Activated naive CD8-positive, alpha-beta T cell treated with anti-CD3 and anti-CD28 coated beads, Interleukin-2, amount 50 U/mL, for 24 hours (primary cell): Measurements from ENCODE around the gene EXD3.

Experiments
- ATAC-seq: fragments of 150-1000 bp; cut with Tn5 transposase; one replicate; pipeline ENCODE4 v1.10.0; 2021
- DNase-seq: peaks from one replicate; pipeline ENCODE4 v3.0.0; 2021
- H3K27ac Mint-ChIP-seq: one replicate; pipeline ENCODE4 v1.8.0; 2021; ENCODE audit warnings: mild to moderate bottlenecking, mixed read lengths
- H3K27me3 Mint-ChIP-seq: one replicate; pipeline ENCODE4 v1.8.0; 2021; ENCODE audit warnings: mixed read lengths
- H3K36me3 Mint-ChIP-seq: one replicate; pipeline ENCODE4 v1.8.0; 2021; ENCODE audit warnings: low read depth, mixed read lengths
- H3K4me1 Mint-ChIP-seq: one replicate; pipeline ENCODE4 v1.8.0; 2021; ENCODE audit warnings: mixed read lengths
- H3K4me3 Mint-ChIP-seq: one replicate; pipeline ENCODE4 v1.8.0; 2021; ENCODE audit warnings: mild to moderate bottlenecking, moderate library complexity, mixed read lengths
- H3K9me3 Mint-ChIP-seq: one replicate; pipeline ENCODE4 v1.8.0; 2021; ENCODE audit warnings: mixed read lengths

Gene EXD3

DNA sequence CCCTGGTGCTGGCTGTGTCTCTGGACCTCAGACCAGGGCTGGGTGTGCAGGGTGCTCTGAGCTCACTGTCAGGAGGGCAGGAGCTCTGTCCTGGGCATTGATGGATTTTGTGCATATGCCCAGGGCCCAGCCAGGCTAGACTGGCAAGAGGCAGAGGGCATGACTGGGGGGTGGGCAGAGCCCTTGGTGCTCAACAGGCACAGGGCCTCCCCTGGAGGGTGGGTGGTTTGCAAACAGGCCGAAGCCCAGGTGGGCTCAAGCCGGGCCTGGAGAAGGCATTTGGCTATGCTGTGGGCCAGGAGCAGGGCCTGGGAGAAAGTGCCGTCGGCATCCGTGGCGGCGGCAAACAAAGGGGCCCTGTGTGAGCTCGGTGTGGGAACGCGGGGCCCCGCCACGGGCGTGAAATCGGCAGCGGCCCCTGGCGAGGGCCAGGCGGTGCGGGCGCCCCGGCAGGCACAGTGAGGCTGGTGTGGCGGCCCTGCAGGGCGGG lies 119.0 kb downstream of the EXD3 start:
- Mint-ChIP-seq H3K27ac (no peak overlapping the region), H3K27me3 (peaks cover 13% of the 10 kb centered on the region), H3K4me3 (no peak overlapping the region), H3K4me1 (peaks cover 23% of the 10 kb centered on the region), H3K36me3 (peaks cover 2% of the 10 kb centered on the region), H3K9me3 (no peaks in the 10 kb centered on the region)
- ATAC-seq (no peak), DNase-seq (no peak)

DNA sequence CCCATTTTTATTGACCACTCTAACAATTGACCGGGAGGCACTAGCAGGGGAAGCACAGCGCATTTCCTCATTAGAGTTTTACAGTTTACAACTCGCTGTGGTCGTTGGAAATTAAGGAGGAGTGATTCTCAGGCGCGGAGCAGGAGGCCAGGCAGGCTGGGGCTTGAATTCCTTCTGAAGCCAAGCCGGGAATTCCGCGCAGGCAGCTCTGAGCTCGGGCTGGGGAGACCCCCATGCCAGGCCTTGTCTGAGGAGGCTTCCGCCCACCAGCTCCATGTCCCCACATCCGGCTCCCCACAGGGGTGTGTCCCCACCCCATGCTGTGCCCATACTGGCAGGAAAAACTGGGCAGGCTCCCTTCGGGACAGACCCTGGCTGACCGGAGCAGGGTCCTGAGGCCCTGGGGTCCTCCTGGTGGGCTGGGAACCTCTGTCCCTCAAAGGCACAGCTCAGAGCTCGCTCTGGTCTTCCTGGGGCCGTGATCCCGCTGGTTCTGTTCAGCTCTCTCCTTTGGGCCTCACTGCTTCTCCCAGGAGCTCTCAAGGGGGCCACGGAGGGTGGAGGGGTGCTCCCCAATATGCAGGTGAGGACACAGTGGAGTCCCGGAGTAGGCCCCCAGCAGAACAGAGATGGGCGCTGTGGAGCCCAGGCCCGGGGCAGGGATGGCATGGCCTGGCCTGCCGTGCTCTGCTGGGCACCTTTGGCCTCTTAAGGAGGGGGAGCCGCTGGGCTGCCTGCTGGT lies 119.6 kb downstream of the EXD3 start:
- ATAC-seq, result no peak
- DNase-seq, result no peak
- no peaks in the 10 kb centered on the region for H3K9me3 Mint-ChIP-seq
- peaks cover 23% of the 10 kb centered on the region for H3K4me1 Mint-ChIP-seq
- no peak overlapping the region for H3K4me3 Mint-ChIP-seq
- peaks cover 2% of the 10 kb centered on the region for H3K36me3 Mint-ChIP-seq
- peaks cover 17% of the 10 kb centered on the region for H3K27me3 Mint-ChIP-seq
- H3K27ac Mint-ChIP-seq, result no peak overlapping the region

DNA sequence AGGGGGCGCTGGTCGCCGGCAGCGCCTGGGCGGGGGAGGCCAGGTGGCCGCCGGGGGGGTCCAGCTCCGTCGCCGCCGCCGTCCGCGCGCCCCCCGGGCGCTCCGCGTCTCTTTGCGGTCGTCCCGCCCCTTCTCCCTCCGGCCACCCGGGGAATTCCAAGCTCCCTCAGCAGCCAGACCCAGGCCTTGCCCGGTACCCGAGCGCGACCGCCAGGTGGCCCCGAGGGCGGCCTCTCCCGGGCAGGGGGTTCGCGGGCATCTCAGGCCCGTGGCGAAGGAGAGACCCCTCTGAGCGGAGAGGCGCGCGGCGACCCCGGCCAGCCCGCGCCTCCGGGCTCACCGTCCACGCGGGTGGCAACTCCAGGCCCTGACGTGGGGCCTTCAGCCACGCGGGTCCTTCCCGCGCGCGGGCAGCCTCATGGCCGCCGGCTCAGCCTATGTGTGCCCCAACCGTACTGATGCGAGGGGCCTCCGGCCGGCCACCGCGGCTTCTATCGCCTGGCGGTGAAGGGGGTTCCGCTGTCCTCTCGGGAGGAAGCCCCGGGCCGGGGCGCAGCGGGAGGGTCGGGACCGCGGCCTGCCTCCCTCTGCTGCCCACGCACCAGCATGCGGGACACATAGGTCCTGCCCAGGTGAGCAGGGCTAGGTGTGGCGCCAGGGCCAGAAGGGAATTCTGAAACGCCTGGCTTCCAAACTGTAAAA lies 120.4 kb downstream of the EXD3 start:
- ATAC-seq, result peak; percentile 31
- no peaks in the 10 kb centered on the region for H3K9me3 Mint-ChIP-seq
- H3K4me1 Mint-ChIP-seq, result peaks cover 23% of the 10 kb centered on the region
- H3K27ac Mint-ChIP-seq, result no peak overlapping the region
- peaks cover 2% of the 10 kb centered on the region for H3K36me3 Mint-ChIP-seq
- peaks cover 17% of the 10 kb centered on the region for H3K27me3 Mint-ChIP-seq
- no peak for DNase-seq
- no peak overlapping the region for H3K4me3 Mint-ChIP-seq

DNA sequence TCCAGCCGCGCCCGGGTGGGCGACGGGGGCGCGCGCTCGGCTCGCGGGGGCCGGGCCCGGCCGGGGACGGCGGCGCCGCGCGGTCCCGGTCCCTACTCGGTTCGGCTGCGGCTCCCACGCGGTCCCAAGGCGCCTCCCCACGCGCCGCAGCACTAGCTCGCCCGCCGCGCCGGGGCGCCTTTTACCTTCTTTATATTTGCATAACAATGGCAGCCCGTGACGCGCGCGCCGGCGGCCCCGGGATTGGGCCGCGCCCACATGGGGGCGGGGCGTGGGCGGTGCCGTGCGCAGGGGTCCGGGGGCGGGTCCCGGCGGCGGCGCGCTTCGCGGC lies 120.9 kb downstream of the EXD3 start, which contains the start of gene NRARP:
Gene NRARP (minus strand): TSS at position 154 of the 331 bp plus-strand sequence. CDS start 343 bp downstream, outside the sequence.
- H3K4me3 Mint-ChIP-seq, result peak within 1 kb of the TSS; percentile 79
- H3K4me1 Mint-ChIP-seq, result peaks cover 24% of the 10 kb centered on the region
- peak within 1 kb of the TSS; percentile 35 for H3K27ac Mint-ChIP-seq
- DNase-seq (peak; percentile 93), ATAC-seq (peak; percentile 58)
- H3K36me3 Mint-ChIP-seq, result peaks cover 2% of the 10 kb centered on the region
- H3K9me3 Mint-ChIP-seq, result no peaks in the 10 kb centered on the region
- H3K27me3 Mint-ChIP-seq, result peaks cover 18% of the 10 kb centered on the region

DNA sequence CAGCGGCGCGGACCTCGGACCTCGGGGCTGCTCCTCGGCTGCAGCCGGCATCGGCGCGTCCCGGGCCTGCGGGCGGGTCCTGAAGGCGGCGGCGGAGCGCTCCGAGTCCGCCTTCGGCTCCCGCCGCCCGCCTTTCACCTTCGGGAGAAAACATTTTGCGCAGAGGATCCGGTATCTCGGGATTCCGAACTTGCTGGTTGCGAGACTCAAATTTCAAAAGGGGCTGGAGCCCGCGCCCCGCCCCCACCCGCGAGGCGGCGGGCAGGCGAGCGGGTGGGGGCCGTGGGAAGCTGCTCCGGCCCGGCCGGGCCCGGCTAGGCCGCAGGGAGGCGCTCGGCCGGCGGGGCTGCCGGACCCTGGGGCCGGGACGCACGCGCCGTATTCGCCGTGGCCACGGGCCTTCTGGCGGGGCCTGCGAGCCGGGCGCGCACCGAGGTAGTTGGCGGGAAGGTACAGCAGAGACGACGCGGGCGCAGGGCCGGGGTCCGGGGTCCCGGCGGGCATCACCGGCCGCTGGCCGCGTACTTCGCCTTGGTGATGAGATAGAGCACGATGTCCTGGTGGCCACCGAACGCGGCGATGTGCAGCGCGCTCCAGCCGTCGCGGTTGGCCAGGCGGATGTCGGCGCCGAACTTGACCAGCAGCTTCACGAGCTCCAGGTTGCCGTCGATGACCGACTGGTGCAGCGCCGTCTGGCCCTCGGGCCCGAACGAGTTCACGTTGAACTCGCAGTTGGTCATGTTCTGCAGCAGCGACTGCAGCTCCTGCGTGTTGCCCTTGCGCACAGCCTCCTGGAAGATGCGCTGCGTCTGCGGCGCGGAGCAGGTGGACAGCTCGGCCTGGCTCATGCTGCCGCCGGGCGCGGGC lies 121.6 kb downstream of the EXD3 start:
- Mint-ChIP-seq H3K27me3 (peaks cover 25% of the 10 kb centered on the region), H3K4me3 (peak overlapping the region; percentile 79), H3K9me3 (no peaks in the 10 kb centered on the region), H3K36me3 (peaks cover 2% of the 10 kb centered on the region), H3K27ac (peak overlapping the region; percentile 79), H3K4me1 (peaks cover 28% of the 10 kb centered on the region)
- ATAC-seq (peak; percentile 3), DNase-seq (no peak)

DNA sequence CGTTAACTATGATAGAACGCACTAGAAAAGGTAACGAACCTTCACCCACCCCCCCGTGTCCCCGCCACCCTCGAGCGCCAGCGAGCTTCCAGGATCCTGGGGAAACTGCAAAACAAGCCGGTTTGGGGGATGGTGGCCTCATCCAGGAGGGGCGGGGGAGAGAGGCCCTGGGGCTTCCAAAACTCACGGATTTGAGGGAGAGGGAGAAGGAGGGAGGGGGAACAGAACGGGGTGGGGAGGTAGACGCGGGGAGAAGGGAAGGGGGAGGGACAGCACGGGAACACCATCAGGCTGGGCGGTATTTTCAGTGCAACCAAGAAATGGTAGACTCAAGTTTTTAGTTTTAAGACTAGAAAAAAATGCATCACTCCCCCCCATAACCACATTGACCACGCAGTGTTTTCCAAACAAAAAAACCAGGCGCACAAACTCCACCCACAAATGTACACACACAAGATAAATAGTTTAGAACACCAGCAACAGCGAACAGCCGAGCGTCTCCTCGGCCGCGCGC lies 122.3 kb downstream of the EXD3 start:
- Mint-ChIP-seq H3K4me3 (peak overlapping the region; percentile 79), H3K4me1 (peaks cover 27% of the 10 kb centered on the region), H3K9me3 (no peaks in the 10 kb centered on the region), H3K27ac (peak overlapping the region; percentile 79), H3K36me3 (peaks cover 2% of the 10 kb centered on the region), H3K27me3 (peaks cover 26% of the 10 kb centered on the region)
- DNase-seq, result no peak
- ATAC-seq, result no peak

DNA sequence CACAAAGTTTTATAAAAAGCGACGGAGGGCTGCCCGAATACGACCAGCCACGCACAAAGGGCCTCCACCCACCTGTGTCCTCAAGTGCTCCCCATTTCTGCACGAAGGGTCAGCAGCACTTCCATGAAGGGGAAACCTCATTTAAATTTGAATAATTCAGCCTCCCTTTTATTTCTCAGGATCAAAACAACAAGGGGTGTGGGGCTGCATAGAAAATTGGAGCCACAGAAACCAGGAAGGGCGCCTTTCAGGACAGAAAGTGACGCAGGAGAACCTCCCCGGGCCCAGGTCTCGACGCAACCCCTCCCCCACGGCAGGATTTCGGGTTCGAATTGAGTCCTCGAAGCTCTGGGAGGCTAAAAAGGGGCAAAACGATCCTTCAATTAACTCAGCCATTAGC lies 123.0 kb downstream of the EXD3 start:
- no peaks in the 10 kb centered on the region for H3K9me3 Mint-ChIP-seq
- H3K27ac Mint-ChIP-seq, result no peak overlapping the region
- ATAC-seq, result no peak
- peaks cover 2% of the 10 kb centered on the region for H3K36me3 Mint-ChIP-seq
- H3K4me1 Mint-ChIP-seq, result peaks cover 21% of the 10 kb centered on the region
- H3K4me3 Mint-ChIP-seq, result peak overlapping the region; percentile 9
- no peak for DNase-seq
- peaks cover 27% of the 10 kb centered on the region for H3K27me3 Mint-ChIP-seq

DNA sequence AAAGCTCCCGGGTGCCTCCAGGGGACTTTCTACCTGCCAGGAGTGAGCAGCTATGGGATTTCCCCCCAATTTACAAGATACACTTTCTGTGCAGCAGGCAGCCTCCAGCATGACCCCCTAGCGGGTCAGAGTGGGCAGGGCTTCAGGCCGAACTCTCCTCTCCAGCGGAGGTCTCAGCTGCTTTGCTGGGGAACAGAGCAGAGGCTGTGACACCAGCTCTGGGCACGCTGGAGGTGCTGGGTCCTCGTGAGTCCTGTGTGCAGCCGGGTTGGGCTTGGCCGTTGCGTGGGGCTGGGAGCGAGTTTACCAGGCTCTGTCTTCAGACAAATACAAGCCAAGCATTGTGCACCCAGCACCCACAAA lies 123.8 kb downstream of the EXD3 start:
- DNase-seq (no peak), ATAC-seq (no peak)
- Mint-ChIP-seq H3K27ac (no peak overlapping the region), H3K4me3 (no peak overlapping the region), H3K36me3 (peaks cover 2% of the 10 kb centered on the region), H3K4me1 (peaks cover 23% of the 10 kb centered on the region), H3K9me3 (no peaks in the 10 kb centered on the region), H3K27me3 (peaks cover 33% of the 10 kb centered on the region)

DNA sequence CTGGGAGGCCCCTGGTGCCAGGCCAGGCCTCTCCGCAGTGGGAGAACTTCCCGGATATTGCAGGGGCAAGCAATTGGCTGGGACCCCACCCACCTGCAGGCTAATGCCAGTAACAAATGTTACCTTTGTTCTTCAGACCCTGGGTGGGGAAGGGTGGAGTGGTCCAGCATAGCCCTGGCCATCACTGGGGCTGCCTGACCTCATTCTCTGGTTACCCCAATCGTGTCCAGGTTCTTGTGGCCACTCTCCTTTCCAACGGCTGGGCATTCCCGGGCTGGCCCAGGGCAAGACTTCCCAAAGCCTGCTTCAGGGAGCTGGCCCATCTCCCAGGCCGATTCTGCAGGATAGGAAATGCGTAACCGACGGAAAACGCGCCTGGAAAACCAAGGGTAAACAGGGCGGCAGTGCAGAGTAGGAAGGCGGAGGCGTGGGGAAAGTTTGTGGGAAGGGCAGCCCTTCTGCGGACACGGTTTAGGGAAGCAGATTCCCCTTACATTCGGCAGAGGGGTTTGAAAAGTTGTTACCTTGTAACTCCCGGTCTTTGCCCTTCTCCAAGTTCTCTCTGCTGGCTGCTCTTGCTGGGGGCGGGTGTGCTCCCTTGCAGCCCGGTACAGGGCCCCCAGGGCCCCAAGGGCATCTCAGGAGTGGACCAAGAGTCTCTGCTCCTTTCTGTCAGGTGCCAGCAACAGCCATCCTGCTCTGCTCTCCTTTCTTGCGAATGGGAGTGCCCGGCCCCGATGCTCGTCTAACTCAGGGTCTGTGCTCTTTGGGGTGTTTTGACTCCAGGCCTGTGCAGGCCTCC lies 124.4 kb downstream of the EXD3 start:
- Mint-ChIP-seq H3K36me3 (peaks cover 2% of the 10 kb centered on the region), H3K27me3 (peaks cover 39% of the 10 kb centered on the region), H3K27ac (no peak overlapping the region), H3K4me1 (peaks cover 23% of the 10 kb centered on the region), H3K9me3 (no peaks in the 10 kb centered on the region), H3K4me3 (no peak overlapping the region)
- DNase-seq (no peak), ATAC-seq (no peak)

DNA sequence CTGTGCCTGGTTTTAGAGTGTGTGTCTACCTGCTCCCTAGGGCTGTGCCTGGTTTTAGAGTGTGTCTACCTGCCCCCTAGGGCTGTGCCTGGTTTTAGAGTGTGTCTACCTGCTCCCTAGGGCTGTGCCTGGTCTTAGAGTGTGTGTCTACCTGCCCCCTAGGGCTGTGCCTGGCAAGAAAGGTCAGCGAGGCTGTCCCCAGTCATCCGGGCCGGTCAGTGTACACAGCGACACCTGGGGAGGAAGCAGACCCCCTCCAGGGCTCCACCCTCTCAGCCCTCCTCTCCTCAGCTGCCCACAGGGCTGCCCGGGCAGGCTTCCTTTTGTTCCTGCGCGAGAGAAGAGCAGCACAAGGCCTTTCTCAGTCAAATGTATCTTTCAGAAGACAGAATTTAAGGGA lies 125.0 kb downstream of the EXD3 start:
- Mint-ChIP-seq H3K27me3 (peaks cover 45% of the 10 kb centered on the region), H3K4me3 (no peak overlapping the region)

DNA sequence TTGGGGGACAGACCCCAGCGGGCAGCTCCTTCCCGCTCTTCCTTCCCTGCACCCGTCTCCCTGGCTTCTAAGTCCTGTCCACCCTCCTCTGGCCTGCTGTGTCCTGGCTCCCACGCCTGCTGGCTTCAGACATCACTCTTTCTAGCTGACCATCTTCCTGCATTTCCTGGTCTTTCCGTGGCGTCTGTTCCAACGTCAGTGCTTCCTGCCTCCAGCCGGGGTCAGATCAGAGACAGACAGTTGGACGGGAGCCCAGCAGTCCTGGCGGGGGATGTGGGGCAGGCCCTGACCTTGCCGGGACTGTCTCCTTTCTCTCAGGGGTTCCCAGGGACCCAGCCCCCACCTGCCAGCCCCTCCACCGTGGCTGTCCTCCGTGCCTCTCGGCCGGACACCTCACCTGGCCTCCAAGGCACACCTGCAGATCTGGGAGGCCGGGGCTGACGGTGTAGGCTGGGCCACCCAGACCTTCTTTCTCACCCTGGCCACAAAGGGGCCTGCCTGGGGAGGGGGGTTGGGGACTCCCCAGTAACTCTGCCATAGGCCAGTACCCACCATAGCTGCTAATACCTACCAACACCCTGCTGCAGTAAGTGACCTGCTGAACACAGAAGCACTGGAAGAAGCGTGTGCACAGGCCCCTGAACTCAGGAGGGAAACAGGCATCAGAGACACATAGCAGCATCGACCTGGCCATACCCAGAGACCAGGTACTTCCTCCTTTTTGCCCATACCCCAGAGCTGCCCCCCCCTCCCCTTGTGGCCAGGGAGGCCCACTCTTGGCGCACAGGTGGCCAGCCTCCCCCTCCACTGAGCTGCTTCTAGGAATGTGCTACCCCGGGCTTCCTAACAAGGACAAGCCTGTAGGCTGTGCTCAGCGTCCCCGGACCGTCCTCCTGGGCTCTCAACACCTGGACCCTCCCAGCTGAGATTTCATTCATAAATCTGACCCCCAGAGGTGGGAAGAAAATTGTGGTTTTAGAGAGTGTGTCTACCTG lies 126.0 kb downstream of the EXD3 start:
- no peak overlapping the region for H3K27ac Mint-ChIP-seq
- ATAC-seq, result no peak
- DNase-seq, result no peak
- peaks cover 18% of the 10 kb centered on the region for H3K4me1 Mint-ChIP-seq
- H3K4me3 Mint-ChIP-seq, result peak overlapping the region; percentile 51
- peaks cover 2% of the 10 kb centered on the region for H3K36me3 Mint-ChIP-seq
- peaks cover 49% of the 10 kb centered on the region for H3K27me3 Mint-ChIP-seq
- no peaks in the 10 kb centered on the region for H3K9me3 Mint-ChIP-seq

More for the DNA sequence above, 125.0 kb downstream of the EXD3 start:
- peaks cover 2% of the 10 kb centered on the region for H3K36me3 Mint-ChIP-seq
- no peak for ATAC-seq
- DNase-seq, result no peak
- H3K4me1 Mint-ChIP-seq, result peaks cover 19% of the 10 kb centered on the region
- no peak overlapping the region for H3K27ac Mint-ChIP-seq
- H3K9me3 Mint-ChIP-seq, result no peaks in the 10 kb centered on the region

DNA sequence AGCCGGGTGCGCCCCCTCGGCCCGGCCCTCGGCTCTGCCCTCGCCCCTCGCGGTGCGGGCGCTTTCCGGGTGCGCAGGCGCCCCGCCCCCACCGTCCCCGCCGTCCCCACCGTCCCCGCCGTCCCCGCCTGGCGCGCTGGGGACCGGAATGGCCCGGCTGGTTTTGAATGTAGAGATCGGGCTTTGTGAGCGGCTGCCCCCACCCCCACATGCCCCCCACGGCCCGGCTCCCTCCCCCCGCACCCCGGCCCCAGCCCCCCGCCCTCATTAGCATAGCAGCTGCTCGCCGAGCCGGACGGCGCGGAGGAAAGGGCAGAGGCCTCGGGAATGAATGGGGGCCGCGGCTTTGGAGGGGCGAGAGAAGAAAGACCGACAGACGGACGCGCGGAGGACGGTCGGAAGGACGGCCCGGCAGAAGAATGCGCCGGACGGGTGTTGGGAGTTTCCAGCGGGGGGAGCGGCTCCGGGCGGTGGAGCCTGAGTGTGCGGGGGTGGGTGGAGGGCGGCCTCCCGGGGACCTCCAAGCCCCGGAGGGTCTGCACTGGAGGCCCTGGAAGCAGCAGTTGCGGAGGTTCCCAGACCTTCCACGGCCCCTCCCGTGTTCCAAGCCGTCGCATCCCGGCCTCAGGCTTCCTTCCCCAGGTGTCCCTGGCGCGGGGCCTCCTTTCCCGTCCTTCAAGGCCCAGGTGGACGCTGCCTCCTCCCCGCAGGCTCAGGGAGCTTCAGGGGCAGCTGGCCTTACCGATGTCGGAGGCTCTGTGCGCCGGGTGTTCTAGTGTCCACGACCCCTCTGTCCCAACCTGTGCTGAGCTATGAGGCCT lies 126.9 kb downstream of the EXD3 start:
- Mint-ChIP-seq H3K4me3 (peak overlapping the region; percentile 51), H3K36me3 (peaks cover 2% of the 10 kb centered on the region), H3K9me3 (no peaks in the 10 kb centered on the region), H3K4me1 (peaks cover 16% of the 10 kb centered on the region), H3K27me3 (peaks cover 49% of the 10 kb centered on the region), H3K27ac (no peak overlapping the region)
- DNase-seq, result no peak
- peak; percentile 9 for ATAC-seq
